HG03432 (cell line): ENCODE measurements around the gene OPCML.

Experiments used
- ATAC-seq: cut with Tn5 transposase; IDR thresholded peaks from one replicate; pipeline ENCODE4 v1.9.1; 2021; ENCODE audit warnings: mild to moderate bottlenecking, moderate library complexity; ENCODE audit not compliant: unreplicated experiment

The OPCML gene

GRCh38 chr11:133086518-133086917 lies 445.8 kb downstream of the OPCML start:
- ATAC-seq: no peak

GRCh38 chr11:133082841-133083488 lies 449.3 kb downstream of the OPCML start:
- ATAC-seq: peak; percentile 98

- no peak for ATAC-seq
These were observed 449.9 kb downstream of the OPCML start for GRCh38 chr11:133082453-133082781.

GRCh38 chr11:133081730-133082452 lies 450.4 kb downstream of the OPCML start:
- ATAC-seq: no peak

GRCh38 chr11:133081020-133081419 lies 451.3 kb downstream of the OPCML start:
- ATAC-seq: no peak

- peak; percentile 37 for ATAC-seq
These were observed 453.5 kb downstream of the OPCML start for GRCh38 chr11:133078591-133079404.

- ATAC-seq: no peak
These were observed 454.3 kb downstream of the OPCML start for GRCh38 chr11:133078012-133078411.

GRCh38 chr11:133075351-133075750 lies 456.9 kb downstream of the OPCML start:
- no peak for ATAC-seq

- no peak for ATAC-seq
These were observed 459.3 kb downstream of the OPCML start for GRCh38 chr11:133072858-133073582.

GRCh38 chr11:133072378-133072777 lies 459.9 kb downstream of the OPCML start:
- no peak for ATAC-seq

- no peak for ATAC-seq
These were observed 461.5 kb downstream of the OPCML start for GRCh38 chr11:133070791-133071190.

- ATAC-seq: no peak
These were observed 462.1 kb downstream of the OPCML start for GRCh38 chr11:133070021-133070713.

- no peak for ATAC-seq
These were observed 466.3 kb downstream of the OPCML start for GRCh38 chr11:133065847-133066485.

- no peak for ATAC-seq
These were observed 467.3 kb downstream of the OPCML start for GRCh38 chr11:133064961-133065360.

GRCh38 chr11:133064152-133064877 lies 468.0 kb downstream of the OPCML start:
- ATAC-seq: no peak

- no peak for ATAC-seq
These were observed 473.8 kb downstream of the OPCML start for GRCh38 chr11:133058501-133058900.

- ATAC-seq: no peak
These were observed 479.1 kb downstream of the OPCML start for GRCh38 chr11:133053124-133053776.

GRCh38 chr11:133052537-133052936 lies 479.8 kb downstream of the OPCML start:
- ATAC-seq: no peak
